Measurements from ENCODE around the gene OR2T11. TPM values are rescaled to one million over a fixed set of nuclear protein-coding genes. Genes with fewer than 3 reads are reported as not detected.

OR2T11 gene
- total and polyA plus RNA-seq, 11 donors, result not detected

GRCh38 chr1:248622570-248623001, 12.3 kb downstream of the OR2T11 start:
- ATAC-seq (peak in 1 of 4 donors; percentile 56), DNase-seq (no peak)
- Histone ChIP-seq H3K9me3 (no peaks in the 10 kb centered on the region), H3K27ac (no peak overlapping the region), H3K4me3 (no peak overlapping the region), H3K4me1 (no peaks in the 10 kb centered on the region), H3K27me3 (peaks cover 0 to 6% (median 0%) of the 10 kb centered on the region in 9 donors), H3K36me3 (no peaks in the 10 kb centered on the region)
- intact Hi-C loops (cut with DNase I), result loop anchor here in 3 of 10 donors (2.0 to 5.0 kb wide), 2 partner anchors 184 to 185 kb away; no protein-coding TSS in a partner anchor
- peak in 9 of 12 donors; percentile 18 to 54 (median 34) for TF ChIP-seq CTCF (IDR thresholded peaks at IDR 0.05)
- TF ChIP-seq POLR2A (IDR thresholded peaks at IDR 0.05), result no peak
- whole genome bisulfite sequencing, 4 donors, result 52 to 82% (median 64%) methylated on average over 4 of the region's 4 CpGs

- Histone ChIP-seq H3K36me3 (no peaks in the 10 kb centered on the region), H3K9me3 (no peaks in the 10 kb centered on the region), H3K27me3 (peaks cover 0 to 6% (median 0%) of the 10 kb centered on the region in 9 donors), H3K27ac (no peak overlapping the region), H3K4me3 (no peak overlapping the region), H3K4me1 (no peaks in the 10 kb centered on the region)
- WGBS, 4 donors, result 68 to 73% (median 70%) methylated on average over 7 of the region's 7 CpGs
- ATAC-seq (no peak), DNase-seq (no peak)
- intact Hi-C loops (cut with DNase I), result loop anchor here in 4 of 10 donors (2.0 to 5.0 kb wide), 2 partner anchors 185 to 186 kb away; no protein-coding TSS in a partner anchor
- TF ChIP-seq POLR2A (IDR thresholded peaks at IDR 0.05) (no peak), CTCF (IDR thresholded peaks at IDR 0.05) (no peak)
Measured at GRCh38 chr1:248621770-248622169, 13.1 kb downstream of the OR2T11 start.

GRCh38 chr1:248618878-248619277, 16.0 kb downstream of the OR2T11 start:
- no peaks in the 10 kb centered on the region for H3K4me1 ChIP-seq

GRCh38 chr1:248618119-248618518, 16.8 kb downstream of the OR2T11 start:
- H3K9me3 ChIP-seq, result no peaks in the 10 kb centered on the region
- intact Hi-C loops (cut with DNase I), result no loop called here
- no peak for ATAC-seq
- no peak overlapping the region for H3K4me3 ChIP-seq
- no peak overlapping the region for H3K27ac ChIP-seq
- 64 to 76% (median 70%) methylated on average over 7 of the region's 7 CpGs for WGBS, 4 donors
- DNase-seq, result no peak
- H3K36me3 ChIP-seq, result no peaks in the 10 kb centered on the region
- H3K27me3 ChIP-seq, result peaks cover 0 to 4% (median 0%) of the 10 kb centered on the region in 9 donors
- no peaks in the 10 kb centered on the region for H3K4me1 ChIP-seq
- TF ChIP-seq POLR2A (IDR thresholded peaks at IDR 0.05) (no peak), CTCF (IDR thresholded peaks at IDR 0.05) (no peak)

More at GRCh38 chr1:248618878-248619277, 16.0 kb downstream of the OR2T11 start:
- peak in 4 of 5 donors; percentile 27 to 66 (median 38) for DNase-seq
- intact Hi-C loops (cut with DNase I), result no loop called here
- H3K36me3 ChIP-seq, result no peaks in the 10 kb centered on the region
- H3K27ac ChIP-seq, result no peak overlapping the region
- WGBS, 4 donors, result 1 to 9% (median 3%) methylated on average over 3 of the region's 3 CpGs
- H3K4me3 ChIP-seq, result no peak overlapping the region
- ATAC-seq, result no peak
- TF ChIP-seq CTCF (IDR thresholded peaks at IDR 0.05) (peak in 10 of 12 donors; percentile 15 to 60 (median 42)), POLR2A (IDR thresholded peaks at IDR 0.05) (no peak)
- no peaks in the 10 kb centered on the region for H3K9me3 ChIP-seq
- peaks cover 0 to 6% (median 0%) of the 10 kb centered on the region in 9 donors for H3K27me3 ChIP-seq

Measured in heart left ventricle (tissue), 16 donors.